Stimulated activated CD4-positive, alpha-beta T cell treated with anti-CD3 and anti-CD28 coated beads, TNF-alpha, amount 100 ng/mL, for 1 hour (primary cell): ENCODE data around the gene KIF5C.

Source experiments
- DNase-seq, 3 donors: peaks; one replicate each; pipeline ENCODE4 v3.0.0-alpha.2; 2020; ENCODE audit warnings: low read depth in 3 of 3, low spot score in 1 of 3

KIF5C gene

GRCh38 chr2:148987286-148987685 lies 112.3 kb downstream of the KIF5C start:
- DNase-seq = no peak

DNA sequence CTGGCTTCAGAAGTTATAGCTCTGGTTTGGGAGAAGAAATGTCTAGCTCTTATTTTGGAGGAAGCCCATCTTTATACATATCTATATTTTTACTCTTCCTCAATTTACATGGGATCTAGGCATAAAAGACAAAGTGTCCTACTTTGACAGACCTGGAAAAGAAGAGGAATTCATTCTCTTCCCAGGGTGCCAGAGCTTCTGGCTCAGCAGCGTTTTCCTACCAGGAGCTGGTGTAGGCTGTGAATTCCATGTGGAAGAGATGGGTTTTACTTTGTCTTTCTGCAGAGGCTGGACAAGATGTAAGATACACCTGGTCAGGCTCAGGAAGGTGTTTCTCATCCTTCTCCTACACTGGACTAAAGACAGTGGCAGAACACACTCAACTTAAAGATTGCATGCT lies 113.3 kb downstream of the KIF5C start:
- no peak for DNase-seq

DNA sequence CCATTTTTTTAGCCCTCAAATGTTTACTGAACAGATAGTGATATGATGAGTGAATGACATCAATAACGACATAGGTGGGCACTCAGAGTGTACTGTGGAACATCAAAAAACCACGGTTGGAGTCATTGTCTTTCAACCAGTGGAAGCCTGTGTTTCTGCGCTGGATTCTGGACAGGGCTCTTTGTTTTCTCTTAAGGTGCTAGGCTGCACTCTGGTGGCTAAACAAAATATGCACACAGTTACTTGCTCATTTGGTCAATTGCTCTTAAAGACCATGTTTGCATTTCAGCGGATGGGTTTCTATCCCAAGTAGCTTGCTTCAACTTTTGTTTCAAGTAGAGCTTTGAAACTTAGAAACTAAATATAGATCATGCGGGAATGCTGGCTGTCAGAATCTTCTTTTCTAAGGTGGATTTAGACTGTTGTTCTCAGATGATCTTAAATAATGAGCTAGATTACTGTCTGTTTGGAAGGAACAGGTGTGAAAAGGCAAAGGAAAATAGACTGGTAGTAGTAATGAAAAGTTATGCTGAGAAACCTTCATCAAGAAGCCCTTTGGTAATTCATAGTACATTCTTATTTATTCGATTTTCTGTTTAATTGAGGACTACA lies 115.0 kb downstream of the KIF5C start:
- DNase-seq = peak in 1 of 3 donors; percentile 13

- DNase-seq = no peak
Observed at GRCh38 chr2:148990968-148991367, 115.9 kb downstream of the KIF5C start.

GRCh38 chr2:148992448-148992847 lies 117.4 kb downstream of the KIF5C start:
- DNase-seq = no peak

DNA sequence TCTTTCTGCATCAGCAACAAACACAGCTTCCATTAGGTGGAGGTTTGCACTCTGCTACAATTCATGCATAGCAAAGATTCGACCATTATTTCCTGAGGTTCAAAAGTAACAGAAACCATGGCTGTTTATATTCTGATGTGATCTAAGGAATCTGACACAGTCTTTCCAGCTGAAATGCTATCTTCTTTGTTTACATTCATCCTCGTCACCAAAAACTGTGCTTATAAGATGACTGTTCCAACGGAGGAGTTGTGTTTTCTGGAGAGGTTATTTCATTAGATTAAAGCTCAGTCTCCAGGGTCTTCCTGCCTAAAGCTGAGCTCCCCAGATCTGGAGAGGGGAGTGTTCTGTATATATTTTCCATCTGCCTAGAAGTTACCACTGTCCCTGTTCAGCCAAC lies 118.3 kb downstream of the KIF5C start:
- DNase-seq = no peak

- no peak for DNase-seq
Observed at GRCh38 chr2:148994341-148994740, 119.3 kb downstream of the KIF5C start.

DNA sequence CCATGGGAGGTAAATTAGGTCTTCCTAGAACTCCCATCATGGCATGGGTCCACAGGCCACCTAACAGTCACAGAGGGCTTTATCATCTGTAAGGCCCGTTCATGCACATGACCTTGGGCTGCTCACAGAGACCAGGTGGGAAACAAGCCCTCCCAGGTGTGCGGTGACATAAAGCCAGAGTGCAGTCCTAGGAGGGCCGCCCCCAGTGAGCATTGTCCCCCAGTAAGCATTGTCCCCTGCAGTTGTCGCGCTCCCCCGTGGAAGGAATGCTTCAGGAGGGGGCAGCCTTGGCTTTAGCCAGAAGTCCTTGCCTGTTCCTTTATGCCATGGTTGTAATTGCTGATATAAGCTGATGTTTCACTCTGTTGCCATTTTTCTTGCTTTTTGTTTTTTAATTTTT lies 121.8 kb downstream of the KIF5C start:
- no peak for DNase-seq

DNA sequence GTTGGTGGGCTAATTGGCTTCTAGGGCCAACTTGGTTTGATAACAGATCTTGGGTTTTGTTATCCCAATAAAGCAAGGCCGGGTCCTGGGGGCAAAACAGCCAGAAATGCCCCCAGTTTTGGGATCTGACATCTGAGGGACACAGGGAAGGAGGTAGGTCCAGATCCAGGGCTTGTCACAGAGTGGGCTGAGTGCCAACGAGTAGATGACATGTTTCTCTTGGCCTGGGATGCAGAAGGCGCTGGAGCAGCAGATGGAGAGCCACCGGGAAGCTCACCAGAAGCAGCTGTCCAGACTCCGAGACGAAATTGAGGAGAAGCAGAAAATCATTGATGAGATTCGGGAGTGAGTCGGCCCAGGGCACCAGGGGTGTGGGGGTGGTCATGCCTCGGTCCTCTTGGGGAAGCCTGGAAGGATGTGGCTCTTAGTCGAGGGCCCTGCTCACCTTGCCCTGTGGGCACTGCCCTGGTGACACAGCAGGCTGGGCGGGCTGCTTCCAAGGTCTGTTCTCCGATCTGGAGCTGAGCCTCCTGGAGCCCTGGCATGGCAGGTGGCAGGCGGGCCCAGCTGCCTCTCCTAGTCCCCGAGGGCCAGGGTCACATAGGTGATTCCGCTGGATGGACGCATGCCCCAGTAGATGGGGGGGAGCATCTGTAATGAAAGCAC lies 123.3 kb downstream of the KIF5C start:
- no peak for DNase-seq

- DNase-seq = no peak
Observed at GRCh38 chr2:148998831-148999200, 123.8 kb downstream of the KIF5C start.

- DNase-seq = no peak
Observed at GRCh38 chr2:148999451-148999921, 124.5 kb downstream of the KIF5C start.

GRCh38 chr2:149000158-149000938 lies 125.3 kb downstream of the KIF5C start:
- no peak for DNase-seq

GRCh38 chr2:149001496-149001895 lies 126.5 kb downstream of the KIF5C start:
- no peak for DNase-seq

GRCh38 chr2:149002378-149002890 lies 127.4 kb downstream of the KIF5C start:
- no peak for DNase-seq

- DNase-seq = no peak
Observed at GRCh38 chr2:149002891-149003740, 128.1 kb downstream of the KIF5C start.

DNA sequence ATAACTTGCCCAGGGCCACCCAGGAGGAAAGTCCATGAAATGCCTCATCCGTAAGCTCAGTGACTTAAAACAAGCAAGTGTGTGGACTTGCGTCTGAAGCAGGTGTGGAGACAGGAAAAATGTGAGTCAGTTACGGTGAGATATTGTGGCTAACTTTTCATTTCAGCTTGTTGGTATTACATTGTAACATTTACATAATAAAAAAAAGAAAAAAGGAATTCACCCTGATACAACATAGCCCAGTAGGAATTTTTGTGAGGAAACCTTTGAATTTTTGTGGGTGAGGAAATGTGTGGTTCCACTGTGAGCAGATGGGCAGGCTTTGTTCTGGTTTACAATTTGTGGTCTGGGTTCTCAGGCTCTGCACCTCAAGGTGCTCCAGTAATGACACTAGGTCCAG lies 129.8 kb downstream of the KIF5C start:
- no peak for DNase-seq

- DNase-seq = no peak
Observed at GRCh38 chr2:149005471-149006077, 130.5 kb downstream of the KIF5C start.

- DNase-seq = no peak
Observed at GRCh38 chr2:149006883-149007543, 132.0 kb downstream of the KIF5C start.

- no peak for DNase-seq
Observed at GRCh38 chr2:149008381-149008780, 133.4 kb downstream of the KIF5C start.
